H1 (cell line): Measurements from ENCODE around the gene XDH. TPM values are rescaled to one million over a fixed set of nuclear protein-coding genes. Genes with fewer than 3 reads are reported as not detected.

Experiments
- CTCF ChIA-PET: fragments of 300-600 bp; sonication (Branson Sonifier 250); formaldehyde crosslinking; loops from one replicate; lab custom pipeline; 2021; ENCODE audit not compliant: partially characterized antibody; lab: Charles Lee
- POLR2A ChIA-PET: fragments of 300-600 bp; sonication (Branson Sonifier 250); formaldehyde crosslinking; loops from one replicate; lab custom pipeline; 2021; ENCODE audit warnings: inconsistent platforms; ENCODE audit not compliant: partially characterized antibody; lab: Charles Lee
- DNase-seq, 2 experiments: peaks; one replicate each; pipeline versions ENCODE4 v3.0.0 to v3.0.0-alpha.2; 2010 to 2022; ENCODE audit warnings: low spot score in 2 of 2, low read depth in 1 of 2, mixed read lengths in 1 of 2
- FAIRE-seq: peaks from 2 replicates; lab custom pipeline; 2011; peaks lifted over from hg19 to GRCh38; lab: Jason Lieb, UNC
- H2AFZ ChIP-seq: 2 replicates; pipeline ENCODE4 v1.8.1; 2012; ENCODE audit warnings: low read length, inconsistent platforms
- H2AK5ac ChIP-seq: 2 replicates; pipeline ENCODE4 v1.6.1; 2013; ENCODE audit warnings: low read depth, low read length
- H2BK120ac ChIP-seq: replicated peaks from 2 replicates; pipeline ENCODE3; 2013; ENCODE audit warnings: low read depth, low read length, inconsistent platforms
- H2BK12ac ChIP-seq: 2 replicates; pipeline ENCODE4 v1.6.1; 2013; ENCODE audit warnings: low read depth, low read length
- H2BK15ac ChIP-seq: 2 replicates; pipeline ENCODE4 v1.6.1; 2013; ENCODE audit warnings: low read length
- H2BK20ac ChIP-seq: 2 replicates; pipeline ENCODE4 v1.6.1; 2013; ENCODE audit warnings: low read length
- H2BK5ac ChIP-seq: 2 replicates; pipeline ENCODE4 v1.6.1; 2013; ENCODE audit warnings: low read depth, low read length
- H3K14ac ChIP-seq: 2 replicates; pipeline ENCODE4 v1.6.1; 2013; ENCODE audit warnings: inconsistent platforms; ENCODE audit not compliant: insufficient read length
- H3K18ac ChIP-seq: 2 replicates; pipeline ENCODE4 v1.6.1; 2013; ENCODE audit warnings: low read length; ENCODE audit errors: extremely low read depth
- H3K23ac ChIP-seq: 2 replicates; pipeline ENCODE4 v1.6.1; 2013; ENCODE audit warnings: inconsistent platforms; ENCODE audit not compliant: insufficient read length
- H3K23me2 ChIP-seq: 2 replicates; pipeline ENCODE4 v1.6.1; 2013; ENCODE audit warnings: low read depth, low read length
- H3K27ac ChIP-seq: 2 replicates; pipeline ENCODE4 v1.6.1; 2011; ENCODE audit warnings: low read depth, low read length, inconsistent platforms
- H3K27me3 ChIP-seq, 4 experiments: replicated peaks in 1 of 4; 1 replicate in 1 of 4; 2 replicates in 3 of 4; pipeline versions ENCODE4 v1.6.1 to v1.8.1; 2011 to 2013; ENCODE audit warnings: low read length in 3 of 4, mild to moderate bottlenecking in 3 of 4, inconsistent platforms in 2 of 4, mixed read lengths in 2 of 4, moderate library complexity in 1 of 4; ENCODE audit not compliant: control insufficient read depth in 3 of 4, insufficient read depth in 3 of 4; ENCODE audit errors: extremely low read depth in 1 of 4
- H3K36me3 ChIP-seq, 4 experiments: 2 replicates each; pipeline versions ENCODE4 v1.6.1 to v1.8.1; 2011 to 2013; ENCODE audit warnings: mild to moderate bottlenecking in 4 of 4, low read length in 3 of 4, moderate library complexity in 2 of 4, control low read depth in 1 of 4, inconsistent platforms in 1 of 4; ENCODE audit not compliant: insufficient read depth in 4 of 4, control insufficient read depth in 2 of 4
- H3K4ac ChIP-seq: replicated peaks from 2 replicates; pipeline ENCODE3; 2013; ENCODE audit warnings: low read length, low read depth, mixed read lengths, inconsistent platforms; ENCODE audit not compliant: insufficient read length
- H3K4me1 ChIP-seq, 4 experiments: replicated peaks in 1 of 4; 1 replicate in 1 of 4; 2 replicates in 3 of 4; pipeline versions ENCODE4 v1.6.1 to v1.8.1; 2011 to 2013; ENCODE audit warnings: low read length in 3 of 4, inconsistent platforms in 2 of 4, mixed read lengths in 1 of 4; ENCODE audit not compliant: insufficient read depth in 4 of 4, control insufficient read depth in 3 of 4
- H3K4me2 ChIP-seq, 2 experiments: 2 replicates each; pipeline versions ENCODE4 v1.6.1 to v1.8.1; 2011 to 2013; ENCODE audit warnings: low read depth in 2 of 2, low read length in 2 of 2, control low read depth in 1 of 2, inconsistent platforms in 1 of 2, mild to moderate bottlenecking in 1 of 2; ENCODE audit not compliant: insufficient read depth in 1 of 2
- H3K4me3 ChIP-seq, 4 experiments: fragments of 200-600, 300-600 bp in 1 of 4; sonication (generic), shearing (Covaris generic), sonication (Bioruptor Twin) in 1 of 4; 2 replicates each; pipeline versions ENCODE4 v1.5.1 to v1.8.1; 2011 to 2016; ENCODE audit warnings: low read length in 4 of 4, low read depth in 3 of 4, control low read depth in 2 of 4, inconsistent platforms in 2 of 4, mild to moderate bottlenecking in 2 of 4, mixed read lengths in 1 of 4, moderate library complexity in 1 of 4; ENCODE audit not compliant: insufficient read depth in 2 of 4; ENCODE audit errors: extremely low read depth in 1 of 4
- H3K56ac ChIP-seq: replicated peaks from 2 replicates; pipeline ENCODE3; 2013; ENCODE audit warnings: low read depth, mild to moderate bottlenecking, mixed read lengths, low read length, inconsistent platforms; ENCODE audit not compliant: insufficient read length
- H3K79me1 ChIP-seq: 2 replicates; pipeline ENCODE4 v1.6.1; 2013; ENCODE audit warnings: low read depth, low read length, control low read depth
- H3K79me2 ChIP-seq, 2 experiments: 2 replicates each; pipeline versions ENCODE4 v1.6.1 to v1.8.1; 2012 to 2013; ENCODE audit warnings: low read length in 2 of 2, mild to moderate bottlenecking in 2 of 2, inconsistent platforms in 1 of 2; ENCODE audit not compliant: insufficient read depth in 2 of 2, control insufficient read depth in 1 of 2
- H3K9ac ChIP-seq, 4 experiments: replicated peaks in 1 of 4; 1 replicate in 1 of 4; 2 replicates in 3 of 4; pipeline versions ENCODE4 v1.6.1 to v1.8.1; 2011 to 2013; ENCODE audit warnings: low read depth in 3 of 4, low read length in 3 of 4, control low read depth in 2 of 4, mild to moderate bottlenecking in 2 of 4, moderate library complexity in 2 of 4, inconsistent platforms in 1 of 4; ENCODE audit errors: extremely low read depth in 1 of 4
- H3K9me3 ChIP-seq, 2 experiments: 2 replicates each; pipeline versions ENCODE4 v1.6.1 to v1.8.1; 2012 to 2013; ENCODE audit warnings: mild to moderate bottlenecking in 2 of 2, moderate library complexity in 2 of 2, control low read depth in 1 of 2, inconsistent platforms in 1 of 2, low read depth in 1 of 2, low read length in 1 of 2, mixed read lengths in 1 of 2; ENCODE audit not compliant: insufficient read depth in 2 of 2
- H4K20me1 ChIP-seq, 2 experiments: replicated peaks in 1 of 2; 2 replicates each; pipeline versions ENCODE3 to v1.8.1; 2011 to 2013; ENCODE audit warnings: inconsistent platforms in 2 of 2, low read length in 2 of 2, mild to moderate bottlenecking in 1 of 2; ENCODE audit not compliant: insufficient read depth in 2 of 2, control insufficient read depth in 1 of 2
- H4K5ac ChIP-seq: 2 replicates; pipeline ENCODE4 v1.6.1; 2013; ENCODE audit warnings: low read length, low read depth, mixed read lengths, inconsistent platforms; ENCODE audit not compliant: insufficient read length
- H4K8ac ChIP-seq: 2 replicates; pipeline ENCODE4 v1.8.0; 2013; ENCODE audit warnings: mild to moderate bottlenecking, moderate library complexity, low read length, inconsistent platforms; ENCODE audit not compliant: insufficient read depth; ENCODE audit errors: extremely low read depth
- H4K91ac ChIP-seq: replicated peaks from 2 replicates; pipeline ENCODE3; 2013; ENCODE audit warnings: low read length, mixed read lengths, inconsistent platforms; ENCODE audit not compliant: insufficient read length
- CBX8 ChIP-seq: fragments of 300-800, 300-1000 bp; sonication (generic); IDR thresholded peaks from 2 replicates; pipeline ENCODE4 v1.7.1; 2016; ENCODE audit warnings: low read depth, low read length, borderline replicate concordance
- CHD2 ChIP-seq: IDR thresholded peaks from 2 replicates; pipeline ENCODE4 v1.6.1; 2012; ENCODE audit warnings: low read length, improper control_type of control experiment
- JUND ChIP-seq: IDR thresholded peaks from 2 replicates; pipeline ENCODE4 v1.6.1; 2011; ENCODE audit warnings: mild to moderate bottlenecking, improper control_type of control experiment, low read length
- KDM1A ChIP-seq: fragments of 200-600, 300-600 bp; sonication (generic); IDR thresholded peaks from 2 replicates; pipeline ENCODE4 v1.7.1; 2016; ENCODE audit warnings: mild to moderate bottlenecking, low read length, borderline replicate concordance
- RXRA ChIP-seq: IDR thresholded peaks from 2 replicates; pipeline ENCODE4 v1.6.1; 2011; ENCODE audit warnings: low read depth, mild to moderate bottlenecking, low read length, moderate library complexity; ENCODE audit not compliant: insufficient read depth
- SUZ12 ChIP-seq: fragments of 200-600 bp; sonication (generic); IDR thresholded peaks from 2 replicates; pipeline ENCODE4 v1.6.1; 2012; ENCODE audit warnings: mild to moderate bottlenecking, inconsistent platforms, low read length, moderate library complexity, mixed read lengths
- TAF1 ChIP-seq: IDR thresholded peaks from 2 replicates; pipeline ENCODE4 v1.6.1; 2011; ENCODE audit warnings: mild to moderate bottlenecking, low read depth, low read length
- TAF7 ChIP-seq: optimal IDR thresholded peaks from 2 replicates; pipeline ENCODE3; 2011; ENCODE audit warnings: low read depth, mild to moderate bottlenecking, inconsistent platforms, low read length, moderate library complexity, borderline replicate concordance
- TBP ChIP-seq: IDR thresholded peaks from 2 replicates; pipeline ENCODE4 v1.6.1; 2011; ENCODE audit warnings: low read depth, low read length, improper control_type of control experiment
- YY1 ChIP-seq: IDR thresholded peaks from 2 replicates; pipeline ENCODE4 v1.6.1; 2011; ENCODE audit warnings: low read depth, mild to moderate bottlenecking, low read length
- polyA plus RNA-seq, 7 experiments: library from polyadenylated mRNA; depleted of rRNA in 3 of 7; stranded (reverse) in 5 of 7; unstranded in 2 of 7; fragments of >200 nt in 5 of 7; fragments of 200-250 nt in 2 of 7; gene quantifications; 1 replicate in 5 of 7; 2 replicates in 1 of 7; 4 replicates in 1 of 7; pipeline versions ENCODE4 v1.2.1 to v1.2.3, GENCODE V29; 2011 to 2013; ENCODE audit warnings: missing spikeins in 2 of 7, mixed read lengths in 2 of 7
- total RNA-seq: library from RNA; stranded (reverse); fragmentation: NEBNext Ultra II Directional; extraction: Animal tissue kit (Norgen Biotek cat#: 25700); gene quantifications from 2 replicates; pipeline ENCODE4 v1.2.1, GENCODE V29; 2021

XDH gene
- total and polyA plus RNA-seq, 2 of the 8 experiments (the other 6 are each of a cell fraction or from before 2014, with no cell fraction given): 0.68 to 1.2 TPM

GRCh38 chr2:31300309-31300708 lies 114.2 kb downstream of the XDH start:
- peaks cover 2% of the 10 kb centered on the region; the same call in 1 of the 2 replicates for H3K23me2 ChIP-seq
- CTCF ChIA-PET: interaction anchor here (0.9 to 1.5 kb wide), 6 partner anchors 11 to 589 kb away, joined by 3 to 4 read pairs (median 3); no protein-coding TSS in a partner anchor
- no peak overlapping the region for H3K14ac ChIP-seq
- POLR2A ChIA-PET: interaction anchor here (1.9 kb wide), 1 partner anchor 9 kb away, joined by 4 read pairs; no protein-coding TSS in a partner anchor
- H3K27ac ChIP-seq: no peak overlapping the region
- H3K4me1 ChIP-seq: peaks cover 3 to 6% (median 5%) of the 10 kb centered on the region in 4 experiments
- H3K36me3 ChIP-seq: no peaks in the 10 kb centered on the region
- H2AK5ac ChIP-seq: no peak overlapping the region
- H2BK5ac ChIP-seq: no peak overlapping the region
- no peaks in the 10 kb centered on the region for H3K79me2 ChIP-seq
- H4K91ac ChIP-seq: no peak overlapping the region
- no peak for DNase-seq
- TF ChIP-seq TAF1 (no peak), TAF7 (no peak), CBX8 (no peak), KDM1A (no peak), YY1 (no peak), TBP (no peak), CHD2 (no peak), RXRA (no peak), JUND (no peak), SUZ12 (no peak)
- no peak overlapping the region for H3K9ac ChIP-seq
- no peak overlapping the region for H4K8ac ChIP-seq
- no peak for FAIRE-seq
- no peak overlapping the region for H3K18ac ChIP-seq
- H3K4me3 ChIP-seq: no peak overlapping the region
- no peak overlapping the region for H2BK20ac ChIP-seq
- H3K79me1 ChIP-seq: no peaks in the 10 kb centered on the region
- no peaks in the 10 kb centered on the region for H4K20me1 ChIP-seq
- no peak overlapping the region for H4K5ac ChIP-seq
- no peak overlapping the region for H2AFZ ChIP-seq
- H3K56ac ChIP-seq: no peak overlapping the region
- H2BK15ac ChIP-seq: no peak overlapping the region
- no peak overlapping the region for H3K4me2 ChIP-seq
- H3K23ac ChIP-seq: no peak overlapping the region
- no peak overlapping the region for H2BK12ac ChIP-seq
- H3K9me3 ChIP-seq: no peaks in the 10 kb centered on the region
- H3K4ac ChIP-seq: no peak overlapping the region
- no peaks in the 10 kb centered on the region for H3K27me3 ChIP-seq
- no peak overlapping the region for H2BK120ac ChIP-seq
